GM18499 (cell line): ENCODE measurements around the gene SURF1.
"Not testable (repeated sequence)": the region's sequence is repeated elsewhere in the genome, so short reads cannot be mapped to it uniquely, and the experiment has no call there.

Experiments
- ATAC-seq: cut with Tn5 transposase; IDR thresholded peaks from one replicate; pipeline ENCODE4 v1.9.1; 2021; ENCODE audit warnings: moderate number of reproducible peaks; ENCODE audit not compliant: insufficient read depth, unreplicated experiment

The SURF1 gene

GRCh38 chr9:133347515-133347984, 8.7 kb downstream of the SURF1 start:
- no peak for ATAC-seq

GRCh38 chr9:133346021-133346785, 10.1 kb downstream of the SURF1 start:
- ATAC-seq = no peak

GRCh38 chr9:133345596-133345995, 10.7 kb downstream of the SURF1 start:
- ATAC-seq = no peak

- ATAC-seq = no peak
Observed at GRCh38 chr9:133344979-133345378, 11.3 kb downstream of the SURF1 start.

GRCh38 chr9:133344071-133344470, 12.2 kb downstream of the SURF1 start:
- no peak for ATAC-seq

- ATAC-seq = no peak
Observed at GRCh38 chr9:133342570-133342969, 13.7 kb downstream of the SURF1 start.

- no peak for ATAC-seq
Observed at GRCh38 chr9:133342069-133342406, 14.2 kb downstream of the SURF1 start.

GRCh38 chr9:133341369-133342068, 14.8 kb downstream of the SURF1 start:
- ATAC-seq = no peak

- no peak for ATAC-seq
Observed at GRCh38 chr9:133340916-133341315, 15.4 kb downstream of the SURF1 start.

- no peak for ATAC-seq
Observed at GRCh38 chr9:133340256-133340655, 16.0 kb downstream of the SURF1 start.

- ATAC-seq = no peak
Observed at GRCh38 chr9:133339641-133340040, 16.6 kb downstream of the SURF1 start.

GRCh38 chr9:133335924-133336811, 20.1 kb downstream of the SURF1 start, which contains the start of gene SURF6:
Gene SURF6, minus strand, starts transcription at chr9:133336188. Its CDS starts 56 bp downstream, at chr9:133336132.
- ATAC-seq = peak; percentile 63

GRCh38 chr9:133334888-133335287, 21.4 kb downstream of the SURF1 start:
- not testable (repeated sequence) for ATAC-seq

GRCh38 chr9:133334161-133334560, 22.1 kb downstream of the SURF1 start:
- no peak for ATAC-seq

- ATAC-seq = no peak
Observed at GRCh38 chr9:133333566-133333965, 22.7 kb downstream of the SURF1 start.

GRCh38 chr9:133333011-133333410, 23.3 kb downstream of the SURF1 start:
- ATAC-seq = no peak

- ATAC-seq = no peak
Observed at GRCh38 chr9:133332381-133332730, 23.9 kb downstream of the SURF1 start.

GRCh38 chr9:133331641-133332380, 24.5 kb downstream of the SURF1 start:
- ATAC-seq = no peak

GRCh38 chr9:133331221-133331620, 25.1 kb downstream of the SURF1 start:
- no peak for ATAC-seq
